Tibial nerve (tissue), 4 donors: ENCODE measurements around the gene TMEM94. TPM values are rescaled to one million over a fixed set of nuclear protein-coding genes. Genes with fewer than 3 reads are reported as not detected.

Experiments used
- DNase-seq, 2 donors: peaks; one replicate each; pipeline ENCODE4 v3.0.0-alpha.2; 2019; ENCODE audit warnings: low spot score in 2 of 2
- H3K27ac ChIP-seq, 4 donors: fragments of 200-600 bp; sonication (generic) in 3 of 4; one replicate each; pipeline ENCODE4 v1.5.1; 2017 to 2019; ENCODE audit warnings: mild to moderate bottlenecking in 1 of 4
- H3K27me3 ChIP-seq, 2 donors: fragments of 200-600 bp; sonication (generic) in 1 of 2; one replicate each; pipeline versions ENCODE4 v1.5.1 to v1.6.0; 2017 to 2019
- H3K36me3 ChIP-seq, 3 donors: fragments of 200-600 bp; sonication (generic); one replicate each; pipeline ENCODE4 v1.5.1; 2018 to 2019
- H3K4me1 ChIP-seq, 4 donors: fragments of 200-600 bp; sonication (generic) in 3 of 4; one replicate each; pipeline ENCODE4 v1.5.1; 2017 to 2019
- H3K4me3 ChIP-seq, 4 donors: fragments of 200-600 bp; sonication (generic) in 3 of 4; one replicate each; pipeline ENCODE4 v1.5.1; 2017 to 2019; ENCODE audit warnings: mild to moderate bottlenecking in 1 of 4, moderate library complexity in 1 of 4
- H3K9me3 ChIP-seq, 4 donors: fragments of 200-600 bp; sonication (generic) in 3 of 4; one replicate each; pipeline ENCODE4 v1.5.1; 2017 to 2019
- CTCF ChIP-seq, 5 experiments: fragments of 200-600 bp in 3 of 5; fragments of 450-650 bp in 2 of 5; sonication (generic) in 3 of 5; IDR thresholded peaks; one replicate each; pipeline ENCODE4 v1.5.1; 2016 to 2019; ENCODE audit warnings: antibody characterized with exemption in 5 of 5, mild to moderate bottlenecking in 3 of 5, moderate library complexity in 2 of 5
- EP300 ChIP-seq, 2 donors: sonication (generic); formaldehyde crosslinking; IDR thresholded peaks; one replicate each; pipeline ENCODE4 v1.6.1; 2017; ENCODE audit warnings: antibody characterized with exemption in 2 of 2, mild to moderate bottlenecking in 1 of 2
- POLR2A ChIP-seq, 2 donors: fragments of 450-650 bp; IDR thresholded peaks; one replicate each; pipeline ENCODE4 v1.6.1; 2017; ENCODE audit warnings: antibody characterized with exemption in 2 of 2, mild to moderate bottlenecking in 2 of 2, moderate library complexity in 2 of 2
- WGBS, 2 donors: methylation state at CpG; one replicate each; pipeline ENCODE4 v1.1.5; 2018; 5-methylcytosine and 5-hydroxymethylcytosine counted together
- total RNA-seq, 4 donors: library from RNA; depleted of rRNA; stranded (reverse); fragments of >200 nt; gene quantifications; one replicate each; pipeline ENCODE4 v1.1.0, GENCODE V29; 2016

The TMEM94 gene
- 10 to 100 TPM; 84.3 to 95.1 (median 89.9) TPM for total RNA-seq

GRCh38 chr17:75456417-75457046 lies at the start of gene TMEM94:
TSS of gene TMEM94 (plus strand) at chr17:75456635. CDS start at chr17:75471906, 15,271 bp downstream.
- DNase-seq = peak; percentile 93 to 97
- H3K27ac ChIP-seq = peak within 1 kb of the TSS; percentile 82 to 97 (median 90)
- peak in 1 of 5 experiments; percentile 43 for TF ChIP-seq CTCF (IDR thresholded peaks at IDR 0.05)
- peak; percentile 33 to 66 for TF ChIP-seq POLR2A (IDR thresholded peaks at IDR 0.05)
- peak; percentile 61 to 74 for TF ChIP-seq EP300 (IDR thresholded peaks at IDR 0.05)
- peaks cover 7 to 36% (median 18%) of the 10 kb centered on the region in 4 donors for H3K4me1 ChIP-seq
- H3K36me3 ChIP-seq = no peaks in the 10 kb centered on the region
- H3K9me3 ChIP-seq = no peaks in the 10 kb centered on the region
- WGBS, 2 donors = 1% methylated on average over 33 of the region's 33 CpGs
- peak within 1 kb of the TSS; percentile 67 to 98 (median 80) for H3K4me3 ChIP-seq
- no peaks in the 10 kb centered on the region for H3K27me3 ChIP-seq

GRCh38 chr17:75407655-75408352 lies 48.6 kb upstream of the TMEM94 start:
- WGBS, 2 donors = 78 to 84% methylated on average over 2 of the region's 2 CpGs
- H3K9me3 ChIP-seq = no peaks in the 10 kb centered on the region
- H3K27me3 ChIP-seq = no peaks in the 10 kb centered on the region
- TF ChIP-seq POLR2A (IDR thresholded peaks at IDR 0.05) = no peak
- TF ChIP-seq CTCF (IDR thresholded peaks at IDR 0.05) = no peak
- TF ChIP-seq EP300 (IDR thresholded peaks at IDR 0.05) = no peak
- no peak for DNase-seq
- no peak overlapping the region for H3K4me3 ChIP-seq
- no peaks in the 10 kb centered on the region for H3K36me3 ChIP-seq
- H3K4me1 ChIP-seq = peaks cover 0 to 33% (median 20%) of the 10 kb centered on the region in 4 donors
- H3K27ac ChIP-seq = no peak overlapping the region

GRCh38 chr17:75410141-75410540 lies 46.3 kb upstream of the TMEM94 start:
- DNase-seq = no peak
- H3K9me3 ChIP-seq = no peaks in the 10 kb centered on the region
- 66 to 74% methylated on average over 4 of the region's 4 CpGs for WGBS, 2 donors
- no peaks in the 10 kb centered on the region for H3K36me3 ChIP-seq
- TF ChIP-seq POLR2A (IDR thresholded peaks at IDR 0.05) = no peak
- H3K27ac ChIP-seq = no peak overlapping the region
- no peak overlapping the region for H3K4me3 ChIP-seq
- H3K4me1 ChIP-seq = peaks cover 0 to 21% (median 10%) of the 10 kb centered on the region in 4 donors
- H3K27me3 ChIP-seq = no peaks in the 10 kb centered on the region

GRCh38 chr17:75411328-75412067 lies 44.9 kb upstream of the TMEM94 start:
- H3K27me3 ChIP-seq = no peaks in the 10 kb centered on the region
- 85 to 87% methylated on average over 5 of the region's 5 CpGs for WGBS, 2 donors
- no peak for DNase-seq

More at GRCh38 chr17:75411328-75412067, 44.9 kb upstream of the TMEM94 start:
- Histone ChIP-seq H3K27ac (no peak overlapping the region), H3K36me3 (no peaks in the 10 kb centered on the region), H3K9me3 (no peaks in the 10 kb centered on the region), H3K4me3 (no peak overlapping the region), H3K4me1 (peaks cover 0 to 15% (median 3%) of the 10 kb centered on the region in 4 donors)
- TF ChIP-seq POLR2A (IDR thresholded peaks at IDR 0.05) = no peak
- no peak for TF ChIP-seq EP300 (IDR thresholded peaks at IDR 0.05)
- no peak for TF ChIP-seq CTCF (IDR thresholded peaks at IDR 0.05)
